AML-193 (cell line): ENCODE data around the gene ISY1.
"Not testable (repeated sequence)": the region's sequence is repeated elsewhere in the genome, so short reads cannot be mapped to it uniquely, and the experiment has no call there.

Experiments
- DNase-seq, 2 experiments: peaks; one replicate each; lab custom pipeline; 2025; lab: John Stamatoyannopoulos, UW

ISY1 gene

DNA sequence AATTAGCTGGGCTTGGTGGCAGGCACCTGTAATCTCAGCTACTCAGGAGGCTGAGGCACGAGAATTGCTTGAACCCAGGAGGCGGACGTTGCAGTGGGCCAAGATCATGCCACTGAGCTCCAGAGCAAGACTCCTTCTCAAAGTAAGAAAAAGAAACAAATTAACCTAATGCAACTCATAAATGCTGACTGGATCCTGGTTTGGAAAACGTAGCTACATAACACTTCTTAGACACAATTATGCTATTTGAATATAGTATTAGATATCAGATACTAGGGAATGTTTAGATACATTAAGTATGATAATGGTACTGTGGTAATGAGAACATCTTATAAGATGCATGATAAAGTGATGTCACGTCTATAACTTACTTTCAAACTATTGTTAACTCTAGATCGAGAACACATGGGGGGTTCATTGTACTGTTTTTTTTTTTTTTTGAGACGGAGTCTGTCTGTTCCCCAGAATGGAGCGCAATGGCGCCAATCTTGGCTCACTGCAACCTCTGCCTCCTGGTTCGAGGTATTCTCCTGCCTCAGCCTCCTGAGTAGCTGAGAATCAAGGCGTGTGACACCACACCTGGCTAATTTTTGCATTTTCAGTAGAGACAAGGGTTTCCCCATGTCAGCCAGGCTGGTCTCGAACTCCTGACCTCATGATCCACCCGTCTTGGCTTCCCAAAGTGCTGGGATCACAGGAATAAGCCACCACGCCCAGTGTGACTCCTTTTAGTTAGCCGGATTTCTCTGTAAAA is 5.9 kb upstream of the ISY1 start:
- no peak for DNase-seq

DNA sequence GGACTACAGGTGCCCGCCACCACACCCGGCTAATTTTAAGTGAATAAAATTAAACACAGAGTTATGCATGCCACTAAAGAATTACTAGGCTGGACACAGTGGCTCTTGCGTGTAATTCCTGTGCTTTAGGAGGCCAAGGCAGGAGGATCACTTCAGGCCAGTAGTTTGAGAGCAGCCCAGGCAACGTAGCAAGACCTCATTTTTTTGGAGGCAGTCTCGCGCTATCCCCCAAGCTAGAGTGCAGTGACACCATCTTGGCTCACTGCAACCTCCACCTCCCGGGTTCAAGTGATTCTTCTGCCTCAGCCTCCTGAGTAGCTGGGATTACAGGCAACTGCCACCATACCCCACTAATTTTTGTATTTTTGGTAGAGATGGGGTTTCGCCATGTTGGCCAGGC is 4.7 kb upstream of the ISY1 start:
- not testable (repeated sequence) for DNase-seq

DNA sequence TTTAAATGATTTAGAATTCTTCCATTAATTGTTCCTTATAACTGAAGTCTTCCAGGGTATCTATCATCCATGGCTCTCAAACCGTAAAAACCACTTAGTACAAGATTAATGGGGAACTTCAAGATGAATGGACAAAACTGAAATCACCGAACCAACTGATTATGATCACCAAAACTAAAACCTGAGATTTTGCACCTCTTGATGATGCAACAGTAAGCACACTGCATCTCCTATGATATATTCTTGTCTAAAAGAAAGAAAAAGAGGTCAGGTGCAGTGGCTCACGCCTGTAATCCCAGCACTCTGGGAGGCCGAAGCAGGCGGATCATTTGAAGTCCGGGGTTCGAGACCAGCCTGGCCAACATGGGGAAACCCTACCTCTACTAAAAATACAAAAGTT is 3.6 kb upstream of the ISY1 start:
- no peak for DNase-seq

DNA sequence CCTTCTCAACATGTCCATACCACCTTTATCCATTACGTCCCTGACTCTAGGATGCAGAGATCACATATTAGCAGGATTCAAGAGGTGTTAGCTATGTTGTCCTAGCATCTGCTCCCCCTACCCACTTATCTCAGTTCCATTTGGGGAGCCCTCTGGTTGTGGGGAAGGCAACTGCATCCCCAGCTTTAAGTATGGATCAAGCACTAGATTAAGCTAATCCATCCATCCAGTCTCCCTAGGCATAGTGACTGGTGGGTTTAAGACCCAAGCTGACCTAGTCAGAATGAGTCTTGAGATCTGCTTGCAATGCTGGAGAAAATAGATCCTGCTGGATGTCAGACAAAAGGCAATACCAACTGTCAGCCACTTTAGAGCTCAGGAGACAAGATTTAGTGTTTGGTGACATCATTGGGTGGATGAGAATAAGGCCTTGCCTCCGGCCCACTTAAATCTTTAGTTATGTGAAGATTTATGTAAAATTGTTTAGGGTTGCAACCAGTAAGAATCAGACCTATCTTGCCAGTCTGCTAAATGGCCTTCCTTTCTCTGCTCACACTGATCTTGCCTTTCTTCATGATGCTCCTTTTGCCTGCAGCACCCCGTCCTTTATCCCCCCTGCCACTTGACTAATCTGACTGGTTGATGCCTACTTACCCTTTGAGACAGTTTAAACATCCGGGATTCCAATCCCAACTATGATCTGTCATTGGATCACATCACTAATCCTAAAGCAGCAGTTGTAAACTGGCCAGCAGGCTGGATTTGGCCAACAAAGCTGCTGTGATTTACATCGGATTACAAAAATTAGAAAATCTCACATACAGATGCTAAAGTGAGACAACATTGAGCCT is 2.1 kb upstream of the ISY1 start:
- peak; percentile 22 to 31 for DNase-seq

DNA sequence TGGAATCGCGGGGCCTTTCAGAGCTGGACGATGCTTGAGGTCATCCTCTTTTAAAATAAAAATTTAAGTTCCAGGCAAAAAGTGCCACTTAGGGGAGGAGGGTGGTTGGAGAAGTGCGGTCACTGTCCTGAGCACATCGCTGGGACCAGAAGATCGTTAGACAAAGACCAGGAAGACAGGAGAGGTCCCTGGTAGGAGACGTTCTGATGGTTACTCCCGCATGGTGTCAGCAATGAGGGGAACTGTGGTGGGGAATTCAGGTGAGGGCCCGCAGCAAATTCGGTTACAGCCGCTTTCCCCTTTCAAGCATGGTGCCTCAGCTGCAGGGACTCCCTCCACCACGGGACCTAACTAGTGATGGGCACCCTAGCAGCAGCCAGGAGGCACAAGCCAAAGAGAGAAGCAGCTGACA is 1.0 kb upstream of the ISY1 start:
- peak in 1 of 2 experiments; percentile 34 for DNase-seq

DNA sequence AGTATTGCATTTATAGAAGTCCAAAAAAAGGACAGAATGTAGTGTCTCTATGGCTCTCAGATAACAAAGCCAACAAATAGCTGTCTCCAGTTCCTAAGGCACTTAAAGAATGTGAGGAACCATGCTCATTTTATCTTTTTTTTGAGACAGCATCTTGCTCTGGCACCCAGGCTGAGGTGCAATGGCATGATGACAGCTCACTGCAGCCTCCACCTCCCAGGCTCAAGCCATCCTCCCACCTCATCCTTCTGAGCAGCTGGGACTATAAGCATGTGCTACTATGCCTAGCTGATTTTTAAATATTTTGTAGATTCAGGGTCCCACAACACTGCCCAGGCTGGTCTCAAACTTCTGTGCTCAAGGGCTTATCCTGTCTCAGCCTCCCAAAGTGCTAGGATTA is 16.1 kb downstream of the ISY1 start:
- DNase-seq, result no peak

DNA sequence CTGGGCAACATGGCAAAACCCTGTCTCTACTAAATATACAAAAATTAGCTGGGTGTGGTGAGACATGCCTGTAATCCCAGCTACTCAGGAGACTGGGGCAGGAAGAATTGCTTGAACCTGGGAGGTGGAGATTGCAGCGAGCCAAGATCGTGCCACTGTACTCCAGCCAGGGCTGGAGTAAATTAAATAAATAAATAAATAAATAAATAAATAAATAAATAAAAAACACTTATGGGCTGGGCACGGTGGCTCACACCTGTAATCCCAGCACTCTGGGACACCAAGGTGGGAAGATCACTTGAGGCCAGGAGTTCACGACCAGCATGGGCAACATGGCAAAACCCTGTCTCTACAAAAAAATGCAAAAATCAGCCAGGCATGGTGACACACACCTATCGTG is 19.9 kb downstream of the ISY1 start:
- DNase-seq, result not testable (repeated sequence)

DNA sequence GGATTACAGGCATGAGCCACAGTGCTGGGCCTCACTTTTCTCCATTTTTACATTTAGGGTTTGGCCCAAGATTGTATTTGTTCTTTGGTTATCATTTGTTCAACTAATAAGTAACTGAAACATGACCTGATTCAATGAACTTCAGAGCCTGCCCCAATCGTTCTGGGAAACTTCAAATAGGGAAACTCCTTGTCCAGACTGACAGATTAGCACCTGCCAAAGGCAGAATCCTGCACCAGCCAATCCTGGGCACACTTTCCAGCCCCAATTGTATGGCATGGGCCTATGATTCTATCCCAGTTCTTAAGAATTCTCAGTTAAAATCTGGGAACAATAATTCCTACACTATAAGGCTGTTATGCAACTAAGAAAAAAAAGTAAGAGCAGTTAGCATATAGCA is 21.0 kb downstream of the ISY1 start:
- DNase-seq, result no peak

DNA sequence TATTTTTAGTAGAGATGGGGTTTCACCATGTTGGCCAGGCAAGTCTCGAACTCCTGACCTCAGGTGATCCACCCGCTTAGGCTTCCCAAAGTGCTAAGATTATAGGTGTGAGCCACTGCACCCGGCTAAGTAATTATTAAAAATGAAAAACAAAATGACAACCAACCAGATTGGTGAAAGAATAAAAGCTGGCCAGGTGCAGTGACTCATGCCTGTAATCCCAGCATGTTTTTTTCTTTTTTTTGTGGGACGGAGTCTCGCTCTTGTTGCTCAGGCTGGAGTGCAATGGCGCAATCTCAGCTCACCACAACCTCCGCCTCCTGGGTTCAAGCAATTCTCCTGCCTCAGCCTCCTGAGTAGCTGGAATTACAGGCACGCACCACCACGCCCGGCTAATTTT is 24.6 kb downstream of the ISY1 start:
- not testable (repeated sequence) for DNase-seq

DNA sequence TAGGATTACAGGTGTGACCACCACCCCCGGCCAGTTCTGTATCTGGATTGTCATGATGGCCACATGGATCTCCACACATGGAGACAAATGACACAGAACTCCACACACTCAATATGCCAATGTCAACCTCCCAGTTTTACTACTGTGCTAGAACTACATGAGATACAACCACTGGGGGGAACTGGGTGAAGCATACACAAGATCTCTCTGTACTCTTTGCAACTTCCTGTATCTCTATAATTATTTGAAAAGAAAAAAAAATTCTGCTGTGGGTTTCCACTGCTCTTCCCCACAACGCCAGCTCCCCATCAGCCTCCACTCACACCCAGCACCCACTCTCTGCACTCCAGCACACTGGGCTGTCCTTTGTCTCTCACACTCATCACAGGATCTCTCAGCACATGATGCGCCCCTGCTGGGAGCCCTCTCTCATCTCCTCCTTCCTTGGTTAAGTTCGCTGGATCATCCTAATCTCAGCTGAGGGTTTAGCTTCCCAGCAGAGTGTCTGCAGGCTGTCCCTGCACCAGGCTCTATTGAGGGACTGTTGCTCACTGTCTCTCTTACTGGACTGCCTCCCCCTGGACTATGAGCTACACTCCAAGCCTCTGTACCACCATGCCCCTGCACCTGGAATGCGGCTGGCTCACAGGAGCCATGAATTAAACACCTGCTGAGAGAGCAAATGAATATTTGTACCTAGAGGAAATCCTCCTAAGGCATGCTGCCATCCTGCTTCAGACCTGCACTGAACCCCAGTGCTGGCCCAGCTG is 28.6 kb downstream of the ISY1 start:
- DNase-seq, result no peak

DNA sequence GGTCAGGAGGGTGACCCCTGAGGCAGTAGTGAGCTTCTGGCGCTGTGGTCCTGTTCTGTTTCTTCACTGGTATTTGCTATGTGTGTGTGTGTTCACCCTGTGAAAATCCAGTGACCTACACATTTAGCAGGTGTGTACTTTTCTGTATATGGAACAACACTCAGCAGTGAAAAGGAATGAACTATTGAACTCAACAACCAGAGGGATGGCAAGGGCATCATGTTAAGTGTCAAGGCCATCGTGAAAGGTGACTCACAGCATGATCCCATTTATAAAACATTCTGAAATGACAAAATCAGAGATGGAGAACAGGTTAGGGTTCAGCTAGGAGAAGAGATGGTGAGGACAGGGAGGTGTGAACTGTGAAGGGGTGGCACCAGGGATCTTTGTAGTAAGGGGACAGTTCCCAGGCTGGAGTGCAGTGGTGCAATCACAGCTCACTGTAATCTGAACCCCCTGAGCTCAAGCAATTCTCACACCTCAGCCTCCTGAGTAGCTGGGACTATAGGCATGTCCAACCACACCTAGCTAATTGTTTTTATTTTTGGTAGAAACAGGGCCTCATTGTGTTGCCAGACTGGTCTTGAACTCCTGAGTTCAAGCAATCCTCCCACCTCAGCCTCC is 29.3 kb downstream of the ISY1 start:
- no peak for DNase-seq

DNA sequence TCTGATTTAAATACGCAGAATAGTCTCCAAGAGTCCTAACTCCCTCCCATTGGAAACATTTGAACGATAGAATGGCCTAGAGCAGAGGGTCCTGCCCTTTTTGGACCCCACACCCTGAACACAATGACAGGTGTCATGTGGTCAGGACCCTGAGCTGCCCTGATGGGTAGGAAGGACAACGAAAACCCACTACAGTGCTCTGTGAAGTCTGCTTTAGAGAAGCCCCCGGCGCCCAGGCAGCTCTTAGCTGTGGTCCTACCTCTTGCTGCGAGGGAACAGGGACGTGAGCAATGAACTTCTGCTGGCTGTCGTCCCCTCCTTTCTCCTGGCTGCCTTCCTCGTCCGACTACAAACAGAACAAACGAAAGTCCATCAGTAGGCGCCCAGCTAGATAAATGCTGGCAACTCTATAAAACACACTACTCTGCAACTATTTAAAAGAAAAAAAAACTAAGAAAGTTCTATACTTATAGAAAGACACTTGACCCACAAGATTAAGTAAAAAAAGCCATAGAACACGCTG is 30.5 kb downstream of the ISY1 start:
- DNase-seq, result no peak

DNA sequence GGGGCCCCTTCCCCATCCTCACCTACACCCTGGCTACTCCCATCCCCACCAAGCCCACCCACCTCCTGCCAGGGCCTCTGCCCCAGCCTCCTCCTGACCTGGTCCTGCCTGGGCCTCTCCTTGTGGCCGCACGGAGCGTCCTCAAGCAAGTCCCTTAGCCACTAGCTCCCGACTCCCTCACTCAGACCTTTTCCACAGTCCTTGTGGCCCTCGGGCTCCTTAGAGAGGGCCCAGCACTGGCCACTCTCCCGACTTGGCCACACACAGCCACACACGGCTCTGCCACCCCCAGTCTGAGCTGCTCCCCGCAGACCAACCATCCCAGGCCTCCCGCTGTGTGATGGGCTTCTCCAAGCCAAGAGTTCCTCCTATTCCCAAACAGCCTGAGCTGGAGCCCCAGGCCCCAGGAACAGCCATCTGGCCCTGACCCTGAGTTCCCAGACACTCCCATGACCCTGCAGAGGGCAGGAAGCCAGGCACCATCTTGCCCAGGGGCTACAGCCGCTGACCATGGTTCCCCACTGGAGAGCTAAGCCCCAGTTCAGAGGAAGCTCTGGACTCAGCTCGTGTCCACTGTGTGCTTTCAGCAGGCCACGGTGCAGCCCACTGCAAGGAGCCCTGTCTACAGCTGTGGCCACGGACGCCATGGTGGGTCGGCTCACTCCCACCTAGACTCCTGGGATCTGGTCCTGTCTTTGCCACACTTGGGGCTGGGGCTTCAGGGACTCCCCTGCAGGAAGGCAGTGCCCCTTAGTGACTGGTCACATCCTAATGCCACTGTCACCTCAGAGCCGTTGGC is 32.3 kb downstream of the ISY1 start:
- DNase-seq, result no peak

DNA sequence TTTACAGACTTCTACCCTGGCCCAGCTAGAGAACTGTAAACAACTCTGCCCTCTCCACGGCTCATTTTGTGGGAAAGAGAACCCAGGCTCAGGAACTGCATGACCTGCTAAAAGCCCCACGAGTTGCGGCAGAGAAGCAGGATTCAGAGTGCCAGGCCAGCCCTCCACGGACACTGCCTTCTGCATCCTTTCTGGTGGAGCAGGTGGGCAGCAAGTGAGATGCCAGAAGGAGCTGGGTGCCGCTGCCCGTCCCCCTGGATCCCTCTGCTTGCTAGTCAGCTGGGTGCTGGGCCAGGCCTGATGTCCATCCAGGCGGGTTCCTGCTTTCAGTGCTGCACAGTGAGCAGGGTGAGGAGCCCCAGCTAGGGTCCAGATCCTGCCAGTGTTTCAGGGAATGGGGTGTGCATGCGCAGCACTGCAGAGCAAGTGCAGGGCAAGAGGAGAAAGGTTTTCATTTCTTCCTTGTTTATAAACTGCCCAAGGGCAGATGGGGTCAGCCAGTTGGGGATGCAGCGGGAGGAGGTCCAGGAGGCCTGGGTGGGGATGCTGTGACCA is 34.1 kb downstream of the ISY1 start:
- no peak for DNase-seq

DNA sequence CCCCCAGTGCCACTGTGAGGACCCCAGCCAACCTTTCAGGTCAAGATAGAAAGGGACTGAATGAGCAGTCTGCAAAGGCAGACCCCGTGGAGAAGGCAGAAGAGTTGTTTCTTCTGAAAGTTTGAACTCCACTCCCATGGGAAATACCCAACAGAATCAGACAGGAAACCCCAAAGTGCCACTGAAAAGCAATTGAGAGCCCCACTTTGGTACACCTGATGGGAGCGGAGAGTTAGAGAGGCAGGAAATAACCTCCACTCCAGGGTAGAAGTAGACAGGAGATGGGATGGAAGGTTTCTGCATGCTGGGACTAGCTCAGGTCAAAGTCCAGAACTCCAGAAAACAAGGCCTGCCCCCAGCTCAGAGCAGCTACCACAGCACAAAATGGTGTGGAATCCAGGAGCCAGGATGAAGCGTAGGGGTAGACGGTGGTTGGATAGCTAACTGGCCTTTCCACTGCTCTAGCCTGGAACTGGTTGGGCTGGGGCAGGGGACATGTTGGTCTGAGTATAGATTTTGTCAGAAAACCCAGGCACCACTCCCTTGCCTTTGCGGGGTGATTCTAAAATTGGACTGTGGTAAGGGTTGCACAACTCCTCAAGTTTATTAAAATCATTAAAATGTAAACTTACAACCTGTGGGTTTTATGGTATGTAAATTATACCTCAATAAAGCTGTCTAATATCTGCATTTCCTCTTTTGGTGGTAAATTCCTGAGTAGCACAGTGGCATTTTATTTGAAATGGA is 37.4 kb downstream of the ISY1 start:
- DNase-seq, result peak; percentile 41 to 50

DNA sequence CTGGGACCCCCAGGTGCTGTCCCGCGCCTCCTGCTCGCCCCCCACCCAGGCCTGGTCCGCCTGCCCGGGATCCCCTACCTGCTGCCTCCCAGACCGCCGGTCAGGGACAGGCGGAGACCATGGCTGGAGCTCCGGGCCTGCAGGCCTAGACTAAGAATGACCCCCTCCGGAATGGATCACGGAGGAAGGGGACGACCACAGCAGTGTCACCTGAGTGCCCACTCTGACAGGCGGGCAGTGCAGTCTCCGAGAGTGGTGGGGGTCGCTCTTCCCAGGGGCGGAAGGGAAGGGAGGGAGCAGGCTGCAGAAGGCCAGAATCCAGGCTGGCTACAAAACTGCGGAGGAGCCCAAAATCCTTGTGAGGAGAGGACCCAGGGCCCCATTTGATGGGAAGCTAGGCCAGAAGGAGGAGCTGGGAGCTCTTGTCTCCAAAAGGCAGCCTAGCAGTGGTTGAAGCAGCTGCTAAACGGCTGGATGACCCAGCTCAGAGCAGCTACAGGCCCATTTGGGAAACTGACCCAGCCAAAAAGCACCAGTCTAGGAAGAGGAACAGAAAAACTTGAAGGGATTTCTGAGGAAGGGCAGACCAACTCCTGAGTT is 38.4 kb downstream of the ISY1 start:
- DNase-seq, result no peak

DNA sequence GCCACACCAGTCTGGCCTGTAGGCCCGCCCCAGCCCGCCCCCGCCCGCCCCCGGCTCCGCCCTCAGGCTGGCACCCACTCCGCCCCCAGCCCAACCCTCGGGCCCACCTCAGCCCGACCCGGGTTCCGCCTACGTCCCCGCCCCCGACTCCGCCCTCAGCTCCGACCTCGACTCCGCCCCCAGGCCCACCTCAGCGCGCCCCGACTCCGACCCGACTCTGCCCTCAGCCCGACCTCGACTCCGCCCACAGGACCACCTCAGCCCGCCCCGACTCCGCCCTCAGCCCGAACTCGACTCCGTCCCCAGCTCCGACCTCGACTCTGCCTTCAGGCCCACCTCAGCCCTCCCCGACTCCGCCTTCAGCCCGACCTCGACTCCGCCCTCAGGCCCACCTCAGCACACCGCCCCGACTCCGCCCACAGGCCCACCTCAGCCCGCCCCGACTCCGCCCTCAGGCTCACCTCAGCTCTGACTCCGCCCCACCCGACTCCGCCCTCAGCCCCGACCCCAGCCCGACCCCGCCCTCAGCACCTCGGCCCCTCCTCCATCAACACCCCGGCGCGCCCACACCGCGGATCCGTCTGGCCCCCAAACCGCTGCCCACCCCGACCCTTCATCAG is 39.0 kb downstream of the ISY1 start, which contains the start of gene RAB43:
Gene RAB43 (minus strand): TSS at position 13 of the 620 bp plus-strand sequence. CDS start 315 bp downstream, outside the sequence.
- DNase-seq, result no peak

DNA sequence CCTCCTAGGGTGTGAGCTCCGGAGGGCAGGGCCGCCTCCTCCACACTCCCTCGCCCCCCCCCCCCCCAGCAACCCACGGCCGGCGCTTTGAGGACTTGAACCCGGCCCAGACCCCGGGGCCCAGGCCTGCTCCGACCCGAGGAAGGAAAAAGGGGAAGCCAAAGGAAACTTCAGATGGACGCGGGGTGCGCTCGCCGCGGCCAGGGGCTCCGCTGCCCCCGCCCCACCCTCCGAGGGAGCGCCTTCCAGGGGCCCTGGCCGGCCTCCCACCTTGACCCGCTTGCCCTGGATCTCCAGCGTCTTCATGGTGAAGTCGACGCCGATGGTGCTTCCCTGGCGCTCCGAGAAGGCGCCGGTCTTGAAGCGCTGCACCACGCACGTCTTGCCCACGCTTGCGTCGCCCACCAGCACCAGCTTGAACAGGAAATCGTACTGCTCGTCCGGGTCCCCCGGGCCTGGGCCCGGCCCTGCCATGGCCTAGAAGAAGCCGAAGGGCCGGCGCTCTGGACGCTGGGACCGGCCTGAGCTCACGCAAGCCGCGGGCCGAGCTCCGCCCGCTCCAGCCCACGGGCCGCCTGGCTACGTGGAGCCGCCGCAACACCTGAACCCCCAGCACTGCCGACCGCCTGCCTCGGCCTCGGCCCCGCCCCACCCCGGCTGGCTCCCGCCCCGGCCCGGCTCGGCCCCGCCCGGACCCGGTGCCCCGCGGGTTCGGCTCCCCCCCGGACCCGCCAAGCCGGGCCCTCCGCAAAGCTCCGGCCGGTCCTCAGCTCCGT is 39.7 kb downstream of the ISY1 start:
- peak in 1 of 2 experiments; percentile 31 for DNase-seq
